Muscle layer of duodenum (tissue), 2 donors: ENCODE measurements around the gene SPIRE2.

Source experiments
- H3K27ac ChIP-seq: one replicate; pipeline ENCODE4 v1.7.0; 2013; ENCODE audit warnings: mild to moderate bottlenecking, low read length
- H3K27me3 ChIP-seq: one replicate; pipeline ENCODE4 v1.7.0; 2013; ENCODE audit warnings: low read depth, mild to moderate bottlenecking, control low read depth, low read length
- H3K36me3 ChIP-seq, 2 donors: one replicate each; pipeline ENCODE4 v1.7.0; 2013; ENCODE audit warnings: low read length in 2 of 2, control low read depth in 1 of 2, mild to moderate bottlenecking in 1 of 2; ENCODE audit not compliant: insufficient read depth in 2 of 2, control insufficient read depth in 1 of 2
- H3K4me1 ChIP-seq, 2 donors: one replicate each; pipeline ENCODE4 v1.7.0; 2013; ENCODE audit warnings: low read length in 2 of 2, mild to moderate bottlenecking in 2 of 2, control low read depth in 1 of 2, moderate library complexity in 1 of 2; ENCODE audit not compliant: insufficient read depth in 2 of 2, control insufficient read depth in 1 of 2
- H3K4me3 ChIP-seq, 2 donors: one replicate each; pipeline ENCODE4 v1.7.0; 2013; ENCODE audit warnings: low read length in 2 of 2, low read depth in 1 of 2, mild to moderate bottlenecking in 1 of 2
- H3K9me3 ChIP-seq, 2 donors: one replicate each; pipeline ENCODE4 v1.7.0; 2013; ENCODE audit warnings: low read length in 2 of 2, control low read depth in 1 of 2, mild to moderate bottlenecking in 1 of 2; ENCODE audit not compliant: control insufficient read depth in 1 of 2
- donor health status: healthy.

Gene SPIRE2

DNA sequence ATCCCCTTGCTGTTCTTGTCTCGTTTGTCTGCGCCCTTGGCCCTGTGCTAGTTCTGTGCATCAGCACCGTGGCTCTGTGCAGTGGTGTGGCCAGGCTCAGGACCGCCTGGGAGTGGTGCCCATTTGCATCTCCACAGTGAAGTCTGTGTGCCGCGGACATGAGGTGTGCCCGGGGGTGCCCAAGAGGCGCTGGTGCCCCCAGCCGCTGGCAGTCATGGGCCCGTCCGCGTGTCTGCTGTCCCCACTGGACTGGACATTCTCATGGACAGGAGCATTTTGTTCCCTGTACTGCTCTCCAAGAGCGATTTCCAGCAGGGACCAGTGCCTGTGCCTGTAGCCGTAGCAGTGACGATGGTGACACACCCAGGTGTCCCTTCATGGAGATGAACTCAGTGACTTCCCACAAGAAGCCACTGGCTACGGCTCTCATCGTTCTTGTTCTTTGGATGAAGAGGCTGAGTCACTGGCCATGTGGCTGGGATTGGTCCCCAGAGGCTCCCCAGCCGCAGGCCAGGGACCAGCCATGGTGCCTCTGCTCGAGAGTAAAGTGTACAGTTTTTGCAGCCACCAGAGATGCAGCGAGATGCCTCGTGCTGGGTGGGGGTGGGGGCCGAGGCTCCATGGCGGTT, 77.3 kb downstream of the SPIRE2 start:
- H3K27me3 ChIP-seq = no peaks in the 10 kb centered on the region
- peaks cover 30 to 70% of the 10 kb centered on the region in 2 donors for H3K36me3 ChIP-seq
- peaks cover 0 to 5% of the 10 kb centered on the region in 2 donors for H3K4me1 ChIP-seq
- no peaks in the 10 kb centered on the region for H3K9me3 ChIP-seq
- H3K4me3 ChIP-seq = no peak overlapping the region
- no peak overlapping the region for H3K27ac ChIP-seq

DNA sequence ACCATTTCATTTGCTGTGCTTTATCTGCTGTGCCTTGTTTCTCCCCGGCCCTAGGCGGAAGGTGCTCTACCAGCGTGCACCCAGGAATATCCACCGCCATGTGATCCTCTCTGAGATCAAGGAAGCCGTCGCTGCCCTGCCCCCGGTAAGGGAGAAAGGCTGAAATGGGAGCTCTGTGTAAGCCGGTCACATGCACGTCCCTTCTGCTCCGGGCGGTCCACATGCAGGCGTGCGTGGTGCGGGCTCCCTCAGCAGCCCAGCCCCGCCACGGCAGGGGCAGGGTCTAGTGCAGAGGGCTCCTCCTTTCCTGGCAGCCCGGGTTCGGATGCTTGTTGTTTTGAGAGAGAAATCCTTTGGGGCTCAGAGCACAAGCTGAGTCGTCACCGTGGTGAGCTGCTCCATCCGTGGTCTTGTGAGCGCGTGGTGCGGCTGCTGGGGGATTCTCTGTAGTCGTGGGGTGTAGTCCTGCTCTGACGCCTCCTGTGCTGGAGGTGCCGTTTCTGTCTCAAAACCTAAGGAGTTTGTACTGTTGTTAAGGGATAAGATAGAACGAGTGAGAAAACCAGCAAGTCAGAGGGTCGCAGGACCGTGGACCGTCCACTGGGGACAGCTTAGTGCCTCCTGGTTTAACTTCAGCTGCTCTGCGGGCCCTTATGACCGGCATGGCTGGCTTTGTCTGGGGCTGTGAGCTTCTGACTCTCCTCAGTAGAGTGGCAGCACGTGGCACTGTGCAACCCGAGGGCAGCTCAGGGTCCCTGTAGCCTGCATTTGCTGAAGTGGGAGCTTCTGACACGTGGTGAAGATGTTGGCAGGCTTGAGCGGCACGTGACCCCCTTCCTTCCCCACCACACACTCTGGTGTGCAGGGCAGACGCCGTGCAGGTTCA, 78.1 kb downstream of the SPIRE2 start:
- Histone ChIP-seq H3K36me3 (peaks cover 28 to 71% of the 10 kb centered on the region in 2 donors), H3K27me3 (no peaks in the 10 kb centered on the region), H3K27ac (no peak overlapping the region)

DNA sequence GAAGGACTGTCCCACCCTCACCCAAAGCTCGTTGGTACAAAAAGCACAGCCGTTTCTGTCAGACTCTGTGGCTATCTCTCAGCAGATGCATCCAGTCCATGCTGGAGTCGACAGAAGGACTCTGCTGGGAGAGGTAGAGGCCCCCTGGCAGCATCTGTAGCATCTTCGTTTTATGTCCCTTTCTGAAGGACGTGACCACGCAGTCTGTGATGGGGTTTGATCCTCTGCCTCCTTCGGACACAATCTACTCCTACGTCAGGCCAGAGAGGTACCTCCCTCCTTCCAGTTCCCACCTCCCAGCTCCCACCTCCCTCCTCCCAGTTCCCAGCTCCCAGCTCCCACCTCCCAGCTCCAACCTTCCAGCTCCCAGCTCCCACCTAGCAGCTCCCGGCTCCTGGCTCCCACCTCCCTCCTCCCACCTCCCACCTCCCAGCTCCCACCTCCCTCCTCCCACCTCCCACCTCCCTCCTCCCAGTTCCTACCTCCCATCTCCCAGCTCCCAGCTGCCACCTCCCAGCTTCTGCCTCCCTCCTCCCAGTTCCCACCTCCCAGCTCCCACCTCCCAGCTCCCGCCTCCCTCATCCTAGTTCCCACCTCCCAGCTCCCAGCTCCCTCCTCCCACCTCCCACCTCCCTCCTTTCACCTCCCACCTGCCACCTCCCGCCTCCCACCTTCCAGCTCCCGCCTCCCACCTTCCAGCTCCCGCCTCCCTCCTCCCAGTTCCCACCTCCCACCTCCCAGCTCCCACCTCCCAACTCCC, 79.0 kb downstream of the SPIRE2 start:
- Histone ChIP-seq H3K9me3 (no peaks in the 10 kb centered on the region), H3K4me1 (peaks cover 0 to 5% of the 10 kb centered on the region in 2 donors), H3K36me3 (peaks cover 28 to 75% of the 10 kb centered on the region in 2 donors), H3K4me3 (no peak overlapping the region), H3K27me3 (no peaks in the 10 kb centered on the region), H3K27ac (no peak overlapping the region)

More for the DNA sequence above, 78.1 kb downstream of the SPIRE2 start:
- H3K4me3 ChIP-seq = no peak overlapping the region
- no peaks in the 10 kb centered on the region for H3K9me3 ChIP-seq
- H3K4me1 ChIP-seq = peaks cover 0 to 5% of the 10 kb centered on the region in 2 donors

DNA sequence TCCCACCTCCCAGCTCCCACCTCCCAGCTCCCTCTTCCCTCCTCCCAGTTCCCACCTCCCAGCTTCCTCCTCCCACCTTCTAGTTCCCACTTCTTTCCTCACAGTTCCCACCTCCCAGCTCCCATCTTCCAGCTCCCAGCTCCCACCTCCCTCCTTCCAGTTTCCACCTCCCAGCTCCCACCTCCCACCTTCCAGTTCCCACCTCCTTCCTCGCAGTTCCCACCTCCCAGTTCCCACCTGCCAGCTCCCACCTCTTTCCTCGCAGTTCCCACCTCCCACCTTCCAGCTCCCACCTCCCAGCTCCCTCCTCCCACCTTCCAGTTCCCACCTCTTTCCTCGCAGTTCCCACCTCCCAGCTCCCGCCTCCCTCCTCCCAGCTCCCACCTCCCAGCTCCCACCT, 80.0 kb downstream of the SPIRE2 start:
- no peak overlapping the region for H3K4me3 ChIP-seq
- H3K36me3 ChIP-seq = peaks cover 31 to 72% of the 10 kb centered on the region in 2 donors
- H3K27ac ChIP-seq = no peak overlapping the region
- no peaks in the 10 kb centered on the region for H3K27me3 ChIP-seq
- no peaks in the 10 kb centered on the region for H3K9me3 ChIP-seq
- H3K4me1 ChIP-seq = peaks cover 0 to 5% of the 10 kb centered on the region in 2 donors

DNA sequence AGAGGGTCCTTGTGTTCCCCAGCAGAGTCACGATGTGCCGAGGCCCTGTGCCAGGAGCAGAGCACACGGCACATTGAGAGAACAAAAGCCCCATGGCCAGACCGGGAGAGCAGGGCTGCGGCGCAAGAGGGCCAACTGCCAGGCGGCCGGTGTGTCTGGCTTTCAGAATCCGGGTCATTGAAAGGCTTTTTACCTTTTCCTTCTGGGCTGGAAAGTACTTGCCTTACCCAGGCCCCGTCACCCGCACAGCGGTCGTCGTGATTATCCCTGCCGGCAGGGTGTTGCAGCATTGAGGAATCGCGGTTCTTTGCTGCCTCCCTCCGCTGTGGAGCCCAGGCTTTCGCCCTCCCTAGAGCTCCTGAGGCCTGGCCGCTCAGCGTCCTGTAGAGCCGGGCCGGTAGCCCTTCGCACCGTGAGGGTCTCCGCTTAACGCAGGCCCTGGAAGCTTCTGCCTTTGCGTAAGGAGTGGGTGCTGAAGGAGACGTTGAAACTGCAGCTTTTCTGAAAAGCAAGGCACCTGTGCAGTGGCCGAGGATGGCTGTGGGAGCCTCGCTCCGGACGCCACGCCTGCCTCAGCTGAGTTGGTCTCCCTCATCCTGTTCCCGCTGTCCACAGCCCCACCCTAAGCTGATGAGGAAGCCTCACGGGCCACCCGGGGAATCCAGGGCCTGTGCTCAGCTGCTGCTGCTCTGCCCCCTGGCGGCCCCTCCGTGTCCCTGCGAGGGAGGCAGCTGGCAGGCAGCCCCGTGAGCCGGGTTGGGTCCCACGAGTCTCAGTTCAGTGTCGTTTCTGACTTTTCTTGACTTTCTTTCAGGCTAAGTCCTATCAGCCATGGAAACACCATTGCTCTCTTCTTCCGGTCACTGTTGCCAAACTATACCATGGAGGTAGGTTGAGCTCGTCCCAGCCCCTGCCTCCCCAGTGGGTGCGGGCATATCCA, 81.8 kb downstream of the SPIRE2 start:
- H3K4me3 ChIP-seq = no peak overlapping the region
- H3K4me1 ChIP-seq = peaks cover 0 to 5% of the 10 kb centered on the region in 2 donors
- no peaks in the 10 kb centered on the region for H3K9me3 ChIP-seq
- peaks cover 30 to 57% of the 10 kb centered on the region in 2 donors for H3K36me3 ChIP-seq
- no peak overlapping the region for H3K27ac ChIP-seq
- H3K27me3 ChIP-seq = no peaks in the 10 kb centered on the region

DNA sequence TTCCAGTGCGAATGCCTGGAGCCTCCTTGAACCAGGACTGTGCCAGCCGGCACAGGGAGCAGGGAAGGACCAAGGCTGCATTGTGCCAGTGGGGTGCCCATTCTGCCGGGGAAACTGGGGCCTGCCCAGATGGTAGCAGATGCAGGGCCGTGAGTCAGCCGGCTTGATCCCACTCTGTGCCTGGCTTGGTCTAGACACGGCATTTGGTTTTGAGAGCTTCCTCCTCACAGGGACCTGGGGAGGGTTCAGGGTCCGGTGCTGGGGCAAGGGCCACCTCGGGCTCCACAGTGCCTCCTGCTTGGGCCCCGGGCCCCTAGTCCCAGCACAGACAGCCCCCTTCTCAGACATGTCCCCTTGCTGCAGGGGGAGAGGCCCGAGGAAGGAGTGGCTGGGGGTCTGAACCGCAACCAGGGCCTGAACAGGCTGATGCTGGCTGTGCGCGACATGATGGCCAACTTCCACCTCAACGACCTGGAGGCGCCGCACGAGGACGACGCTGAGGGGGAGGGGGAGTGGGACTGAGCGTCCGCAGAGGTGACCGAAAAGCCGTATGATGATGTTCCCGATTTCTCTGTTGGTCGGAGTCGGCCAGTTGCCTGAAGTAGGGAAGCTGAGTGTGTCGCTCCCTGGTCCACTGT, 82.6 kb downstream of the SPIRE2 start:
- Histone ChIP-seq H3K4me3 (no peak overlapping the region), H3K27ac (no peak overlapping the region), H3K36me3 (peaks cover 24 to 50% of the 10 kb centered on the region in 2 donors), H3K27me3 (no peaks in the 10 kb centered on the region), H3K4me1 (peaks cover 0 to 5% of the 10 kb centered on the region in 2 donors), H3K9me3 (no peaks in the 10 kb centered on the region)

DNA sequence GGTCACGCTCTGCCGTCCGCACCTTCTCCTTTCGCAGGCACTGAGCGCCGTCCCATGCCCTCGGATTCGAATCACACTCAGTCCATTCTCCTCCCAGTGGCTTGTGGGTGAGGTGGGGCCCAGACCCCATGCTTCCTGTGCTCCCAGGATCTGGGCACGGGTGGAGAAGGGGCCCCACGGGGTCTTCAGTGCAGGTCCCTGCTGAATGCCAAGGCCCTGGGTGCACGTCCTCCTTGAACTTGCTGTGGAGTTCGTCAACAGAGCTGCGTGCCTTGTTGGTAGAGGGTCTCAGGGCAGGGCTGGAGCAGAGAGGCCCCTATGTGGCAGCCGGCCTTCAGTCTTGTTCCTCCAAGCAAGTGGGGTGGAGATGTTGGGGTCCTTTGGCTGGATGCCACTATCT, 83.1 kb downstream of the SPIRE2 start:
- H3K36me3 ChIP-seq = peaks cover 19 to 45% of the 10 kb centered on the region in 2 donors
- H3K4me3 ChIP-seq = no peak overlapping the region
- no peaks in the 10 kb centered on the region for H3K27me3 ChIP-seq
- H3K27ac ChIP-seq = no peak overlapping the region
- H3K9me3 ChIP-seq = no peaks in the 10 kb centered on the region
- H3K4me1 ChIP-seq = peaks cover 0 to 5% of the 10 kb centered on the region in 2 donors

DNA sequence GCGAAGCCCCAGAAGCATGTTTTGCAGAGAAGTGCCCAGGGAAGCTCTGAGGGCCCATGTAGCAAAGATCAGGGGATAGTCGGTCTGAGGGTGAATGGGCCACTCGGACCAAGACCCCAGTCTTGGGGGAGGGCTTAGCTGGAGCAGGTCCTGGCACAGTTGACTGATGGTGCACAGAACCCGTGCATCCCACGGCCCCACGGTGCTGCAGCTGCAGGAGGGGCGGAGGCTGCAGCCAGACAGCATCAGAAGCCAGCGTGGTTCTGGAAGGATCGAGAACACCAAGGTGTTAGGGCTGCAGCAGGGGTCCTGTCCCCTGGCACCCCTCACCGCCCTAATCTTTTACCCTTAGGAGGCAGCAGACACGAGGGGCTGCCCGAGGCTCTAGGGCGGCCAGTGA, 83.9 kb downstream of the SPIRE2 start:
- Histone ChIP-seq H3K4me3 (no peak overlapping the region), H3K9me3 (no peaks in the 10 kb centered on the region), H3K27ac (no peak overlapping the region), H3K27me3 (no peaks in the 10 kb centered on the region), H3K4me1 (peaks cover 0 to 5% of the 10 kb centered on the region in 2 donors), H3K36me3 (peaks cover 12 to 37% of the 10 kb centered on the region in 2 donors)

DNA sequence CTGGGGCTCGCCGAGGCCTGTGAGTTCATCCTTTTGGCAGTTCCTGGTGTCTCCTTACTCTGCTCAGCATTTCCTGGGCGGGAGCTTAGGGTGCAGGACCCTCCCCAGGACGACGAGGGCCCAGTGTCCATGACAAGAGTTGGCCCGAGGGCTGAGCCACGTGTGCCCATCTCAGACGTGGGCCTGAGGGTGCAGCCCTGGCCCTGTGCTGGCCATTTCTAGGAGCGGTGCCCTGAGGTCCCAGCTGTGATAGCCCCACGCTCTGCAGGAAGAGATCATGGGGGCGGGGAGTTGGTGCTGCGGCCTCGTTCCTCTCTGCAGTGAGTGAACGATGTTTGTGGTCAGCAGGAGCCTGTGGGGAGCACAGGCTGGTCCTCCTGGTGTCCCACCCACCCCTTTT, 84.4 kb downstream of the SPIRE2 start:
- Histone ChIP-seq H3K9me3 (no peaks in the 10 kb centered on the region), H3K4me1 (peaks cover 0 to 7% of the 10 kb centered on the region in 2 donors), H3K4me3 (no peak overlapping the region), H3K27ac (no peak overlapping the region), H3K27me3 (no peaks in the 10 kb centered on the region), H3K36me3 (peaks cover 12 to 36% of the 10 kb centered on the region in 2 donors)
